ENCODE measurements around the gene MANF.
"Not testable (repeated sequence)": the region's sequence is repeated elsewhere in the genome, so short reads cannot be mapped to it uniquely, and the experiment has no call there.

DNA sequence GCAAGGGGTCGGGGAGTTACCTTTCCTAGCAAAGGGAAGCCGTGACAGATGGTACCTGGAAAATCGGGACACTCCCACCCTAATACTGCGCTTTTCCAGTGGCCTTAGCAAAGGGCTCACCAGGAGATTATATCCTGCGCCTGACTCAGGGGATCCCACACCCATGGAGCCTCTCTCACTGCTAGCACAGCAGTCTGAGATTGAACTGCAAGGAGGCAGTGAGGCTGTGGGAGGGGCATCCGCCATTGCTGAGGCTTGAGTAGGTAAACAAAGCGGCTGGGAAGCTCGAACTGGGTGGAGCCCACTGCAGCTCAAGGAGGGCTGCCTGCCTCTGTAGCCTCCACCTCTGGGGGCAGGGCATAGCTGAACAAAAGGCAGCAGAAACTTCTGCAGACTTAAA is 16.8 kb upstream of the MANF start:
- TF ChIP-seq SUZ12 (IDR thresholded peaks at IDR 0.05); FOXK2 (IDR thresholded peaks at IDR 0.05); L3MBTL2 (conservative IDR thresholded peaks at IDR 0.05); FOXA1 (IDR thresholded peaks at IDR 0.05); ELF4 (IDR thresholded peaks at IDR 0.05): not testable (repeated sequence)
- TF ChIP-seq, protein P1, sequence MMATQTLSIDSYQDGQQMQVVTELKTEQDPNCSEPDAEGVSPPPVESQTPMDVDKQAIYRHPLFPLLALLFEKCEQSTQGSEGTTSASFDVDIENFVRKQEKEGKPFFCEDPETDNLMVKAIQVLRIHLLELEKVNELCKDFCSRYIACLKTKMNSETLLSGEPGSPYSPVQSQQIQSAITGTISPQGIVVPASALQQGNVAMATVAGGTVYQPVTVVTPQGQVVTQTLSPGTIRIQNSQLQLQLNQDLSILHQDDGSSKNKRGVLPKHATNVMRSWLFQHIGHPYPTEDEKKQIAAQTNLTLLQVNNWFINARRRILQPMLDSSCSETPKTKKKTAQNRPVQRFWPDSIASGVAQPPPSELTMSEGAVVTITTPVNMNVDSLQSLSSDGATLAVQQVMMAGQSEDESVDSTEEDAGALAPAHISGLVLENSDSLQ (IDR thresholded peaks at IDR 0.05): not testable (repeated sequence)

All from HEK293T (cell line).